Activated CD4-positive, alpha-beta T cell treated with anti-CD3 and anti-CD28 coated beads, Interleukin-2, amount 50 U/mL, for 24 hours (primary cell): ENCODE results near the gene FOXL3.

Source experiments
- DNase-seq, 2 donors: peaks; one replicate each; pipeline ENCODE4 v3.0.0-alpha.2; 2020; ENCODE audit warnings: low read depth in 1 of 2, low spot score in 1 of 2

The FOXL3 gene

GRCh38 chr7:300546-301290 is 10.7 kb downstream of the FOXL3 start:
- no peak for DNase-seq

- no peak for DNase-seq
Observed at GRCh38 chr7:301291-302053, 11.5 kb downstream of the FOXL3 start.

GRCh38 chr7:302054-302992 is 12.4 kb downstream of the FOXL3 start:
- DNase-seq, result no peak

GRCh38 chr7:303425-303824 is 13.5 kb downstream of the FOXL3 start:
- DNase-seq, result no peak

GRCh38 chr7:303884-304573 is 14.1 kb downstream of the FOXL3 start:
- no peak for DNase-seq

- no peak for DNase-seq
Observed at GRCh38 chr7:304574-305409, 14.8 kb downstream of the FOXL3 start.

- no peak for DNase-seq
Observed at GRCh38 chr7:305410-306151, 15.6 kb downstream of the FOXL3 start.

- no peak for DNase-seq
Observed at GRCh38 chr7:307970-308369, 18.0 kb downstream of the FOXL3 start.

- no peak for DNase-seq
Observed at GRCh38 chr7:309586-310228, 19.7 kb downstream of the FOXL3 start.

GRCh38 chr7:311131-311680 is 21.2 kb downstream of the FOXL3 start:
- DNase-seq, result no peak

GRCh38 chr7:311796-312195 is 21.8 kb downstream of the FOXL3 start:
- no peak for DNase-seq

GRCh38 chr7:312424-312823 is 22.5 kb downstream of the FOXL3 start:
- DNase-seq, result no peak

- DNase-seq, result no peak
Observed at GRCh38 chr7:314853-315252, 24.9 kb downstream of the FOXL3 start.

GRCh38 chr7:315516-316265 is 25.7 kb downstream of the FOXL3 start:
- no peak for DNase-seq

GRCh38 chr7:317643-318405 is 27.9 kb downstream of the FOXL3 start:
- no peak for DNase-seq

- DNase-seq, result no peak
Observed at GRCh38 chr7:318476-318875, 28.5 kb downstream of the FOXL3 start.
